K562 (cell line): Measurements from ENCODE around the gene REX1BD. TPM values are rescaled to one million over a fixed set of nuclear protein-coding genes. Genes with fewer than 3 reads are reported as not detected.

Experiments used
- ADNP ChIP-seq: fragments of 200-800 bp; sonication (Bioruptor generic); IDR thresholded peaks from 2 replicates; pipeline ENCODE4 v1.6.1; 2016; ENCODE audit warnings: missing genetic modification characterization, missing compliant biosample characterization
- ATF1 ChIP-seq, 2 experiments: fragments of 450-650 bp in 1 of 2; IDR thresholded peaks; 2 replicates each; pipeline ENCODE4 v1.6.1; 2016; ENCODE audit warnings: missing compliant biosample characterization in 1 of 2, missing genetic modification characterization in 1 of 2
- BRD9 ChIP-seq: fragments of 450-650 bp; IDR thresholded peaks from 2 replicates; pipeline ENCODE4 v1.6.1; 2018; ENCODE audit warnings: low read depth; ENCODE audit not compliant: partially characterized antibody
- CHD4 ChIP-seq: fragments of 200-600 bp; sonication (generic); IDR thresholded peaks from 3 replicates; pipeline ENCODE4 v1.6.1; 2012; ENCODE audit warnings: low read depth, mild to moderate bottlenecking, mixed read lengths, low read length, inconsistent platforms; ENCODE audit not compliant: insufficient read depth, insufficient replicate concordance, poor library complexity, severe bottlenecking
- E2F6 ChIP-seq, 2 experiments: IDR thresholded peaks; 2 replicates each; pipeline ENCODE4 v1.6.1; 2011; ENCODE audit warnings: borderline replicate concordance in 1 of 2, control low read depth in 1 of 2, low read depth in 1 of 2, low read length in 1 of 2, mild to moderate bottlenecking in 1 of 2, mixed read lengths in 1 of 2, moderate library complexity in 1 of 2; ENCODE audit not compliant: insufficient read depth in 1 of 2, insufficient read length in 1 of 2, poor library complexity in 1 of 2, severe bottlenecking in 1 of 2; ENCODE audit errors: extremely low read depth in 1 of 2
- FOSL1 ChIP-seq: fragments of 200-800 bp; sonication (Bioruptor generic); conservative IDR thresholded peaks from 2 replicates; pipeline ENCODE4 v1.6.1; 2016; ENCODE audit warnings: missing genetic modification characterization, missing compliant biosample characterization
- NFYB ChIP-seq: IDR thresholded peaks from 2 replicates; pipeline ENCODE4 v1.6.1; 2011; ENCODE audit warnings: mild to moderate bottlenecking, moderate library complexity; ENCODE audit not compliant: insufficient read length; ENCODE audit errors: extremely low read depth
- NR2C2 ChIP-seq, 2 experiments: fragments of 200-800 bp in 1 of 2; sonication (Bioruptor generic) in 1 of 2; sonication (generic) in 1 of 2; formaldehyde crosslinking in 1 of 2; IDR thresholded peaks; 2 replicates each; pipeline versions ENCODE4 v1.6.1 to v1.8.0; 2016 to 2022; ENCODE audit warnings: mild to moderate bottlenecking in 1 of 2, missing compliant biosample characterization in 1 of 2, missing genetic modification characterization in 1 of 2, missing genetic modification reagents in 1 of 2
- PHF8 ChIP-seq: fragments of 200-600 bp; sonication (generic); IDR thresholded peaks from 2 replicates; pipeline ENCODE4 v1.6.1; 2012; ENCODE audit warnings: mixed run types, mild to moderate bottlenecking, inconsistent platforms, low read length, moderate library complexity, borderline replicate concordance
- PML ChIP-seq: IDR thresholded peaks from 2 replicates; pipeline ENCODE4 v1.6.1; 2012; ENCODE audit warnings: low read length, inconsistent platforms
- RBM25 ChIP-seq: fragments of 200-400 bp; formaldehyde crosslinking; IDR thresholded peaks from 2 replicates; pipeline ENCODE4 v1.6.1; 2018; ENCODE audit warnings: low read length, low read depth, moderate library complexity; ENCODE audit not compliant: severe bottlenecking
- SMARCA4 ChIP-seq: fragments of 450-650 bp; IDR thresholded peaks from 2 replicates; pipeline ENCODE4 v1.6.1; 2016
- TFAM ChIP-seq: fragments of 250-450 bp; sonication (Bioruptor Pico); conservative IDR thresholded peaks from 2 replicates; pipeline ENCODE4 v1.5.0; 2021; ENCODE audit warnings: mild to moderate bottlenecking, moderate library complexity
- ZKSCAN1 ChIP-seq: fragments of 150-350 bp; IDR thresholded peaks from 2 replicates; pipeline ENCODE4 v1.6.1; 2016; ENCODE audit warnings: low read depth, low read length
- ZNF263 ChIP-seq: sonication (generic); formaldehyde crosslinking; IDR thresholded peaks from 2 replicates; pipeline ENCODE4 v1.8.0; 2022; ENCODE audit warnings: mild to moderate bottlenecking, missing genetic modification reagents, borderline replicate concordance
- ZNF584 ChIP-seq: fragments of 200-800 bp; sonication (Bioruptor generic); IDR thresholded peaks from 2 replicates; pipeline ENCODE4 v1.6.1; 2016; ENCODE audit warnings: low read depth, mild to moderate bottlenecking, missing genetic modification characterization, missing compliant biosample characterization
- ZNF740 ChIP-seq, 3 experiments: fragments of 200-800 bp in 1 of 3; sonication (Bioruptor generic) in 1 of 3; sonication (generic) in 1 of 3; formaldehyde crosslinking in 1 of 3; IDR thresholded peaks; 2 replicates each; pipeline versions ENCODE4 v1.6.1 to v1.8.0; 2016 to 2022; ENCODE audit warnings: mild to moderate bottlenecking in 2 of 3, missing compliant biosample characterization in 2 of 3, missing genetic modification characterization in 2 of 3, missing genetic modification reagents in 1 of 3
- ZSCAN29 ChIP-seq: fragments of 450-650 bp; IDR thresholded peaks from 2 replicates; pipeline ENCODE4 v1.6.1; 2017
- polyA plus RNA-seq, 8 experiments: library from polyadenylated mRNA; depleted of rRNA in 4 of 8; stranded (reverse) in 5 of 8; unstranded in 3 of 8; fragments of >200 nt; fragmentation: Nextera tagmentation in 2 of 8; fragmentation: Illumina TruSeq in 1 of 8; extraction: Ambion mirVana in 2 of 8; extraction: Trizol in 1 of 8; gene quantifications; 2 replicates each; pipeline versions ENCODE4 v1.2.1 to v1.2.3, GENCODE V29; 2011 to 2014; ENCODE audit warnings: inconsistent platforms in 1 of 8, missing spikeins in 1 of 8
- total RNA-seq, 7 experiments: library from RNA; depleted of rRNA in 6 of 7; stranded (reverse); fragments of >200 nt in 6 of 7; fragmentation: Illumina TruSeq in 2 of 7; extraction: Trizol in 2 of 7; gene quantifications; 2 replicates each; pipeline versions ENCODE4 v1.2.1 to v1.2.3, GENCODE V29; 2011 to 2021; ENCODE audit warnings: low replicate concordance in 1 of 7
- TF ChIP-seq, protein P1 (sequence below): fragments of 250-450 bp; sonication (Bioruptor Pico); IDR thresholded peaks from 2 replicates; pipeline ENCODE4 v1.4.0; 2020
- TF ChIP-seq, protein P2 (sequence below), 2 experiments: fragments of 200-800 bp in 1 of 2; sonication (Bioruptor generic) in 1 of 2; sonication (generic) in 1 of 2; formaldehyde crosslinking in 1 of 2; IDR thresholded peaks in 1 of 2; conservative IDR thresholded peaks in 1 of 2; 2 replicates each; pipeline versions ENCODE4 v1.5.0 to v1.6.1; 2016 to 2020; ENCODE audit warnings: missing compliant biosample characterization in 1 of 2, missing genetic modification characterization in 1 of 2, missing genetic modification reagents in 1 of 2

Gene REX1BD
- total and polyA plus RNA-seq, 9 of the 15 experiments (the other 6 are each of a cell fraction or from before 2014, with no cell fraction given), result 1.9 to 136 (median 13.8) TPM

GRCh38 chr19:18557411-18558201, 31.0 kb upstream of the REX1BD start, which contains the start of gene KXD1 (continued):
- TF ChIP-seq, protein P1, sequence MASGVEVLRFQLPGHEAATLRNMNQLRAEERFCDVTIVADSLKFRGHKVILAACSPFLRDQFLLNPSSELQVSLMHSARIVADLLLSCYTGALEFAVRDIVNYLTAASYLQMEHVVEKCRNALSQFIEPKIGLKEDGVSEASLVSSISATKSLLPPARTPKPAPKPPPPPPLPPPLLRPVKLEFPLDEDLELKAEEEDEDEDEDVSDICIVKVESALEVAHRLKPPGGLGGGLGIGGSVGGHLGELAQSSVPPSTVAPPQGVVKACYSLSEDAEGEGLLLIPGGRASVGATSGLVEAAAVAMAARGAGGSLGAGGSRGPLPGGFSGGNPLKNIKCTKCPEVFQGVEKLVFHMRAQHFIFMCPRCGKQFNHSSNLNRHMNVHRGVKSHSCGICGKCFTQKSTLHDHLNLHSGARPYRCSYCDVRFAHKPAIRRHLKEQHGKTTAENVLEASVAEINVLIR (CRISPR knock-in tag), result peak; percentile 71
- TF ChIP-seq ZNF584 (CRISPR knock-in tag) (0 out of 2 replicates have a peak, but pooled peaks have one; percentile 40), PML (peak; percentile 33; the same call in 1 of the 2 replicates), BRD9 (peak; percentile 87), PHF8 (peak; percentile 78; the same call in 1 of the 2 replicates), RBM25 (peak; percentile 98), TFAM (CRISPR knock-in tag) (no peak), E2F6 (IDR thresholded peaks at IDR 0.05; ENCODE audit: borderline replicate concordance in 1 of 2, extremely low read depth in 1 of 2, insufficient read depth in 1 of 2, insufficient read length in 1 of 2, low read depth in 1 of 2, low read length in 1 of 2, poor library complexity in 1 of 2, severe bottlenecking in 1 of 2) (peak; percentile 58 to 60), ATF1 (CRISPR knock-in tag; IDR thresholded peaks at IDR 0.05) (peak; percentile 60), ATF1 (tag; IDR thresholded peaks at IDR 0.05) (peak; percentile 96), ZKSCAN1 (no peak), ADNP (peak; percentile 99), ZNF263 (CRISPR knock-in tag) (peak; percentile 42; the same call in 1 of the 2 replicates), ZNF740 (CRISPR knock-in tag; IDR thresholded peaks at IDR 0.05) (peak; percentile 31; the same call in 1 of the 2 replicates), ZNF740 (tag; IDR thresholded peaks at IDR 0.05) (no peak), SMARCA4 (peak; percentile 38; the same call in 1 of the 2 replicates), ZSCAN29 (peak; percentile 78), CHD4 (peak; percentile 87), NFYB (peak; percentile 5), NR2C2 (CRISPR knock-in tag; IDR thresholded peaks at IDR 0.05) (no peak), NR2C2 (tag; IDR thresholded peaks at IDR 0.05) (peak; percentile 68), FOSL1 (tag) (0 out of 2 replicates have a peak, but pooled peaks have one; percentile 27)
- TF ChIP-seq, protein P2, sequence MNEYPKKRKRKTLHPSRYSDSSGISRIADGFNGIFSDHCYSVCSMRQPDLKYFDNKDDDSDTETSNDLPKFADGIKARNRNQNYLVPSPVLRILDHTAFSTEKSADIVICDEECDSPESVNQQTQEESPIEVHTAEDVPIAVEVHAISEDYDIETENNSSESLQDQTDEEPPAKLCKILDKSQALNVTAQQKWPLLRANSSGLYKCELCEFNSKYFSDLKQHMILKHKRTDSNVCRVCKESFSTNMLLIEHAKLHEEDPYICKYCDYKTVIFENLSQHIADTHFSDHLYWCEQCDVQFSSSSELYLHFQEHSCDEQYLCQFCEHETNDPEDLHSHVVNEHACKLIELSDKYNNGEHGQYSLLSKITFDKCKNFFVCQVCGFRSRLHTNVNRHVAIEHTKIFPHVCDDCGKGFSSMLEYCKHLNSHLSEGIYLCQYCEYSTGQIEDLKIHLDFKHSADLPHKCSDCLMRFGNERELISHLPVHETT (CRISPR knock-in tag; conservative IDR thresholded peaks at IDR 0.05 in 1 of 2, IDR thresholded peaks at IDR 0.05 in 1 of 2), result peak in 1 of 2 experiments; percentile 94; a peak in 2 of 4 replicates
